ENCODE measurements around the gene CD160.
"Not testable (repeated sequence)": the region's sequence is repeated elsewhere in the genome, so short reads cannot be mapped to it uniquely, and the experiment has no call there.

DNA sequence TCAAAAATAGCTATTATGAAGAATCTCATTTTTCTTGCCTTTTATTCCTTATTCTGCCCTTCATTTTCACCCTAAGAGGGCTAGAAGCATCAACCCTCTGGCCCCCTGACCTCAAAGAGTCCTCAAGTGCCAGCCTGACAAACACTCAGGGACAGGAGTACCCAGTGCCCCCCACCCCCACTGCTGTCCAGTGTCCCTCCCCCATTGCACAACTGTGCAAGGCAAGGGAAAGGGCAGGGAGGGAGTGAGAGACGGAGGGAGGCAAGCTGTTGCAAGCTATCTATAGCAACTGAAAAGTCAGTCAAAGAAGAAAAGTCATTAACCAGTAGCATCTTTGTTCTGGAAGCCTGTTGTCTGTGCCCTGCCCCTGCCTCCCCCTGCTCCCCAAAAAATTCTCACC, 33.2 kb upstream of the CD160 start:
- not testable (repeated sequence) for TF ChIP-seq EZH2 (IDR thresholded peaks at IDR 0.05; ENCODE audit: borderline replicate concordance, control insufficient read depth, low read depth, low read length); MTA3 (IDR thresholded peaks at IDR 0.05; ENCODE audit: borderline replicate concordance, low read length)

Data from GM12878 (cell line).